Naive thymus-derived CD8-positive, alpha-beta T cell (primary cell): Measurements from ENCODE around the gene THSD4. TPM values are rescaled to one million over a fixed set of nuclear protein-coding genes. Genes with fewer than 3 reads are reported as not detected.

Source experiments
- ATAC-seq, 2 donors: fragments of 150-1000 bp; cut with Tn5 transposase in 1 of 2; sonication (Bioruptor Pico), chemical (Tn5 transposase) in 1 of 2; 1 replicate in 1 of 2; 2 replicates in 1 of 2; pipeline ENCODE4 v1.10.0; 2021; ENCODE audit warnings: mild to moderate bottlenecking in 2 of 2, moderate library complexity in 2 of 2
- POLR2A ChIA-PET: fragments of 350-600 bp; sonication (Branson Sonifier 250); formaldehyde crosslinking; loops from one replicate; lab custom pipeline; 2021; ENCODE audit warnings: antibody characterized with exemption; lab: Charles Lee
- DNase-seq, 10 donors: peaks; one replicate each; pipeline versions ENCODE4 v3.0.0 to v3.0.0-alpha.2; 2020 to 2022
- H3K27ac Mint-ChIP-seq, 10 donors: one replicate each; pipeline ENCODE4 v1.8.0; 2020 to 2022; ENCODE audit warnings: mild to moderate bottlenecking in 10 of 10, mixed read lengths in 10 of 10, moderate library complexity in 4 of 10, inconsistent platforms in 1 of 10
- H3K27me3 Mint-ChIP-seq, 5 donors: one replicate each; pipeline ENCODE4 v1.8.0; 2021 to 2022; ENCODE audit warnings: mixed read lengths in 5 of 5
- H3K36me3 Mint-ChIP-seq, 3 donors: one replicate each; pipeline ENCODE4 v1.8.0; 2020 to 2022; ENCODE audit warnings: mixed read lengths in 3 of 3, mild to moderate bottlenecking in 2 of 3, inconsistent platforms in 1 of 3
- H3K4me1 Mint-ChIP-seq, 4 donors: one replicate each; pipeline ENCODE4 v1.8.0; 2021 to 2022; ENCODE audit warnings: mixed read lengths in 4 of 4
- H3K4me3 Mint-ChIP-seq, 10 donors: one replicate each; pipeline ENCODE4 v1.8.0; 2020 to 2022; ENCODE audit warnings: mild to moderate bottlenecking in 10 of 10, mixed read lengths in 10 of 10, moderate library complexity in 6 of 10, inconsistent platforms in 1 of 10
- H3K9me3 Mint-ChIP-seq, 9 donors: one replicate each; pipeline ENCODE4 v1.8.0; 2020 to 2022; ENCODE audit warnings: mixed read lengths in 9 of 9, mild to moderate bottlenecking in 3 of 9, inconsistent platforms in 1 of 9, moderate library complexity in 1 of 9
- polyA plus RNA-seq, 3 donors: library from polyadenylated mRNA; unstranded; fragments of 300-500 nt; fragmentation: Illumina TruSeq; gene quantifications; one replicate each; pipeline ENCODE4 v1.2.3, GENCODE V29; 2021
- total RNA-seq, 8 experiments: library from RNA in 2 of 8; stranded (reverse) in 2 of 8; gene quantifications; one replicate each; pipeline ENCODE4 v1.2.3 and lab custom pipeline; 2021 to 2026

THSD4 gene
- total and polyA plus RNA-seq, 5 experiments from 2014 or later = not detected

GRCh38 chr15:71649894-71650293 lies 534.6 kb downstream of the THSD4 start:
- no peak for DNase-seq
- H3K27me3 Mint-ChIP-seq = peaks cover 2 to 76% (median 9%) of the 10 kb centered on the region in 5 donors
- POLR2A ChIA-PET = no interaction called here
- no peak overlapping the region for H3K27ac Mint-ChIP-seq
- no peaks in the 10 kb centered on the region for H3K4me1 Mint-ChIP-seq
- H3K36me3 Mint-ChIP-seq = no peaks in the 10 kb centered on the region
- H3K4me3 Mint-ChIP-seq = no peak overlapping the region
- ATAC-seq = no peak
- peaks cover 0 to 7% (median 0%) of the 10 kb centered on the region in 9 donors for H3K9me3 Mint-ChIP-seq

GRCh38 chr15:71650603-71651002 lies 535.3 kb downstream of the THSD4 start:
- no peak overlapping the region for H3K27ac Mint-ChIP-seq
- no peak overlapping the region for H3K4me3 Mint-ChIP-seq
- peaks cover 0 to 7% (median 0%) of the 10 kb centered on the region in 9 donors for H3K9me3 Mint-ChIP-seq
- DNase-seq = no peak
- POLR2A ChIA-PET = no interaction called here
- no peak for ATAC-seq
- peaks cover 2 to 76% (median 9%) of the 10 kb centered on the region in 5 donors for H3K27me3 Mint-ChIP-seq
- H3K36me3 Mint-ChIP-seq = no peaks in the 10 kb centered on the region
- H3K4me1 Mint-ChIP-seq = no peaks in the 10 kb centered on the region

GRCh38 chr15:71651750-71652186 lies 536.5 kb downstream of the THSD4 start:
- Mint-ChIP-seq H3K9me3 (no peaks in the 10 kb centered on the region), H3K36me3 (no peaks in the 10 kb centered on the region), H3K4me3 (no peak overlapping the region), H3K4me1 (no peaks in the 10 kb centered on the region), H3K27ac (no peak overlapping the region), H3K27me3 (peaks cover 2 to 65% (median 9%) of the 10 kb centered on the region in 5 donors)
- POLR2A ChIA-PET = no interaction called here
- DNase-seq (no peak), ATAC-seq (no peak)

GRCh38 chr15:71654042-71654719 lies 538.9 kb downstream of the THSD4 start:
- Mint-ChIP-seq H3K27me3 (peaks cover 0 to 41% (median 6%) of the 10 kb centered on the region in 5 donors), H3K9me3 (no peaks in the 10 kb centered on the region), H3K4me3 (no peak overlapping the region), H3K36me3 (no peaks in the 10 kb centered on the region), H3K27ac (no peak overlapping the region), H3K4me1 (no peaks in the 10 kb centered on the region)
- ATAC-seq = no peak
- no peak for DNase-seq
- POLR2A ChIA-PET = no interaction called here

- Mint-ChIP-seq H3K36me3 (no peaks in the 10 kb centered on the region), H3K4me3 (no peak overlapping the region), H3K27ac (no peak overlapping the region), H3K4me1 (no peaks in the 10 kb centered on the region), H3K9me3 (no peaks in the 10 kb centered on the region), H3K27me3 (peaks cover 0 to 35% (median 4%) of the 10 kb centered on the region in 5 donors)
- DNase-seq (no peak), ATAC-seq (no peak)
- POLR2A ChIA-PET = no interaction called here
Observed at GRCh38 chr15:71654720-71655174, 539.5 kb downstream of the THSD4 start.

- peaks cover 0 to 33% (median 6%) of the 10 kb centered on the region in 5 donors for H3K27me3 Mint-ChIP-seq
- H3K4me3 Mint-ChIP-seq = no peak overlapping the region
- no peaks in the 10 kb centered on the region for H3K4me1 Mint-ChIP-seq
- no peaks in the 10 kb centered on the region for H3K36me3 Mint-ChIP-seq
- H3K27ac Mint-ChIP-seq = no peak overlapping the region
- POLR2A ChIA-PET = no interaction called here
- H3K9me3 Mint-ChIP-seq = no peaks in the 10 kb centered on the region
- no peak for DNase-seq
- no peak for ATAC-seq
Observed at GRCh38 chr15:71656425-71656824, 541.2 kb downstream of the THSD4 start.

GRCh38 chr15:71657141-71657540 lies 541.9 kb downstream of the THSD4 start:
- H3K27me3 Mint-ChIP-seq = peaks cover 0 to 32% (median 6%) of the 10 kb centered on the region in 5 donors
- POLR2A ChIA-PET = no interaction called here
- no peaks in the 10 kb centered on the region for H3K9me3 Mint-ChIP-seq
- H3K4me3 Mint-ChIP-seq = no peak overlapping the region
- DNase-seq = no peak
- no peak overlapping the region for H3K27ac Mint-ChIP-seq
- ATAC-seq = no peak
- no peaks in the 10 kb centered on the region for H3K4me1 Mint-ChIP-seq
- no peaks in the 10 kb centered on the region for H3K36me3 Mint-ChIP-seq

GRCh38 chr15:71658036-71658435 lies 542.8 kb downstream of the THSD4 start:
- Mint-ChIP-seq H3K9me3 (no peaks in the 10 kb centered on the region), H3K36me3 (no peaks in the 10 kb centered on the region), H3K27me3 (peaks cover 0 to 23% (median 9%) of the 10 kb centered on the region in 5 donors), H3K4me3 (no peak overlapping the region), H3K4me1 (no peaks in the 10 kb centered on the region), H3K27ac (no peak overlapping the region)
- no peak for DNase-seq
- POLR2A ChIA-PET = no interaction called here
- ATAC-seq = no peak

GRCh38 chr15:71658827-71659729 lies 543.8 kb downstream of the THSD4 start:
- no peak for DNase-seq
- Mint-ChIP-seq H3K27ac (no peak overlapping the region), H3K4me1 (no peaks in the 10 kb centered on the region), H3K27me3 (peaks cover 0 to 19% (median 9%) of the 10 kb centered on the region in 5 donors), H3K4me3 (no peak overlapping the region), H3K9me3 (no peaks in the 10 kb centered on the region), H3K36me3 (no peaks in the 10 kb centered on the region)
- POLR2A ChIA-PET = no interaction called here
- ATAC-seq = no peak

GRCh38 chr15:71659730-71660067 lies 544.4 kb downstream of the THSD4 start:
- Mint-ChIP-seq H3K4me3 (no peak overlapping the region), H3K9me3 (peaks cover 0 to 2% (median 0%) of the 10 kb centered on the region in 9 donors), H3K4me1 (no peaks in the 10 kb centered on the region), H3K36me3 (no peaks in the 10 kb centered on the region), H3K27ac (no peak overlapping the region), H3K27me3 (peaks cover 2 to 19% (median 8%) of the 10 kb centered on the region in 5 donors)
- ATAC-seq (no peak), DNase-seq (no peak)
- POLR2A ChIA-PET = no interaction called here

GRCh38 chr15:71660501-71660900 lies 545.2 kb downstream of the THSD4 start:
- no peaks in the 10 kb centered on the region for H3K36me3 Mint-ChIP-seq
- H3K4me1 Mint-ChIP-seq = no peaks in the 10 kb centered on the region
- H3K27ac Mint-ChIP-seq = no peak overlapping the region
- no peak for ATAC-seq
- DNase-seq = no peak
- peaks cover 5 to 15% (median 10%) of the 10 kb centered on the region in 5 donors for H3K27me3 Mint-ChIP-seq
- H3K4me3 Mint-ChIP-seq = no peak overlapping the region
- POLR2A ChIA-PET = no interaction called here
- peaks cover 0 to 3% (median 0%) of the 10 kb centered on the region in 9 donors for H3K9me3 Mint-ChIP-seq

GRCh38 chr15:71662306-71662705 lies 547.0 kb downstream of the THSD4 start:
- Mint-ChIP-seq H3K27me3 (peaks cover 6 to 17% (median 10%) of the 10 kb centered on the region in 5 donors), H3K36me3 (no peaks in the 10 kb centered on the region), H3K4me1 (no peaks in the 10 kb centered on the region), H3K27ac (no peak overlapping the region), H3K4me3 (no peak overlapping the region), H3K9me3 (peaks cover 0 to 3% (median 0%) of the 10 kb centered on the region in 9 donors)
- POLR2A ChIA-PET = no interaction called here
- no peak for ATAC-seq
- DNase-seq = no peak

- Mint-ChIP-seq H3K4me3 (no peak overlapping the region), H3K9me3 (peaks cover 0 to 5% (median 0%) of the 10 kb centered on the region in 9 donors), H3K36me3 (no peaks in the 10 kb centered on the region), H3K27ac (no peak overlapping the region), H3K4me1 (no peaks in the 10 kb centered on the region), H3K27me3 (peaks cover 7 to 15% (median 10%) of the 10 kb centered on the region in 5 donors)
- POLR2A ChIA-PET = no interaction called here
- DNase-seq (no peak), ATAC-seq (no peak)
Observed at GRCh38 chr15:71664622-71665021, 549.4 kb downstream of the THSD4 start.
